ENCODE measurements around the gene DEXI.
A peak's percentile ranks its signal among the peaks of the same experiment; 100 is the strongest.
"Not testable (repeated sequence)": the region's sequence is repeated elsewhere in the genome, so short reads cannot be mapped to it uniquely, and the experiment has no call there.

The DEXI gene

DNA sequence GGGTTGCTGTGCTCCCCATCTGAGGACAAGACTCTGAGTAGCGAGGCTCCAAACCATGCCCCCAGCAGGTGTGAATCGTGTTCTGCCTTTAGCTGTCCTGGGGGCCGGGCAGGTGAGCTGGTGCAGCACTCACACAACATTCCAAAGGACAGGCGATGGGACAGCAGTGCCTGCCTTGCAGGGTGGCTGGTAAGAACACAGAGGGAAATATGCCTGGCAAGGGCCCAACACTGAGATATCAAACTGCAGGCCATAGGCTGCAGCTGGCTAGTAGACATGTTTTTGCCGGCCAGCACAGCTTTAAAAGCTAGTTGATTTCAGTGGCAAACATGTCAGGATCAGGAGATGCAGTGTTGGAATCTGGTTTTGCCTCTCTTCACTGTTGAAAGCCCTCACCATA is 25.7 kb upstream of the DEXI start:
- no peak for DNase-seq

DNA sequence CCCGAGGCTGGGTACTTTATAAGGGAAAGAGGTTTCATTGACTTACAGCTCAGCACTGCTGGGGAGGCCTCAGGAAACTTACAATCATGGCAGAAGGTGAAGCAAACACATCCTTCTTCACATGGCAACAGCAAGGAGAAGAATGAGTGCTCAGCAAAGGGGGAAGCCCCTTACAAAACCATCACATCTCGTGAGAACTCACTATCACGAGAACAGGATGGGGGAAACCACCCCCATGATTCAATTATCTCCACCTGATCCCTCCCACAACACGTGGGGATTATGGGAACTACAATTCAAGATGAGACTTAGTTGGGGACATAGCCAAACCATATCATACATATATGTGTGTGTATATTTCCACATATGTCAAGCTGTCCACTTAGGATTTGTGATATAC is 24.3 kb upstream of the DEXI start:
- DNase-seq, result not testable (repeated sequence)

DNA sequence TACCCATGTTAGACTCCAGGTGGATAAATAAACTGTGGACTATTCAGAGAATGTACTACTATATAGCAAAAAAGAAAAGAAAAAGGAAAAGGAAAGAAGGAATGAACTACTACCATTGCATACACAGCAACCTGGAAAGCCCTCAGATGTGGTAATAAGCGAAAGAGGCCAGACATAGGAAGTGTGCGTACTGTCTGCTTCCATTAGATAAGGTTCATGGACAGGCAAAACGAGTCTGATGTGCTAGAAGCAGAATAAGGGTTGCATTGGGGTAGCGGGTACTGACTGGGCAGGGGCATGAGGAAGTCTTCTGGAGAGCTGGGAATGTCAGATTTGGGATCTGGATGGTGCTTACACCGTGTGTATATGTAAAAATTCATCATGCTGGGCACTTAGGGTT is 23.9 kb upstream of the DEXI start:
- DNase-seq, result no peak

DNA sequence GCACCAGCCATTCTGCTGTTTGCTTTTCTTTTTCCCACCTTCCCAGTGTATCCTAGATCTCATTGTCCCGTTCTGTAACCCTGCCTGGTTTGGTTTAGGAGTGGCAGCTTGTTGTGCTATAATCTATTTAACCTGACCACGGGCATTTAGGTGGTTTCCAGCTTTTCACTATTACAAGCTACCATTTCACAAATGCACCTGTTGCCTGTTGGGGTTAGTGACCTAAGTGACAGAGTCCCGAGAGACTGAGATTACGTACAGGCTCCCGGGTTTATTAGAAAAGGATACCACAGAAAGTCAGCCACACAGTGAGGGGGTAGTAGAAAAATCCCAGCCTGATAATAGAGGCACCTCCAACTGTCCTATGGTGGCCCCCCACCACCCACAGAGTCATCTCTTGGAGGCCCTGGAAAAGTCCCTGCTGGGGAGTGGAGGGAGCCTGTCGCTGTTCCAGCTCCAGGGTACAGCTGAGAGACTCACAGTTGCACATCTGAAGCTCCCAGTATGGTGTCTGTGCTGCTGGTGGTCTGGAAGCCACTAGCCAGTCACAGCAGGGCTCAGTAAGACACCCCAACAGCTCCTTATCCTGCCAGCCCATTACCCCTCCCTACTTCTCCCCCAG is 23.3 kb upstream of the DEXI start:
- no peak for DNase-seq

DNA sequence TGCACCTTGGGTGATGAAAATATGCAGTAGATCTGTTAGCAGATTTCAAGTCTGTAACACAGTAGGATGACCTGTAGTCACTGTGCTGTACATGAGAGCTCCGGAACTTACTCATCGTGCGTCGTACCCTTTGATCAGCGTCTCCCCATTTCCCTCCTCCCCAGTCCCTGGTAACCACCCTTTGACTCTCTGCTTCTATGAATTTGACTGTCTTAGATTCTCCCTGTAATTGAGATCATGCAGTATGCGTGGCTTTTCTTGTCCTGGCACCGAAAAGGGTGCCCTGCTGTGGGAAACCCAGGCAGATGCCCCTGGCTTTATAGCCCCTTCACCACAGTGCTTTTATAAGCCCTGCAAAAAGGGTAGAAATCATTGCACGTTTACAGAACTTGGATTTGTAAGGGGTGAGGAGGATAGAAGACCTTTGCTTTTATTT is 22.6 kb upstream of the DEXI start:
- DNase-seq, result no peak

DNA sequence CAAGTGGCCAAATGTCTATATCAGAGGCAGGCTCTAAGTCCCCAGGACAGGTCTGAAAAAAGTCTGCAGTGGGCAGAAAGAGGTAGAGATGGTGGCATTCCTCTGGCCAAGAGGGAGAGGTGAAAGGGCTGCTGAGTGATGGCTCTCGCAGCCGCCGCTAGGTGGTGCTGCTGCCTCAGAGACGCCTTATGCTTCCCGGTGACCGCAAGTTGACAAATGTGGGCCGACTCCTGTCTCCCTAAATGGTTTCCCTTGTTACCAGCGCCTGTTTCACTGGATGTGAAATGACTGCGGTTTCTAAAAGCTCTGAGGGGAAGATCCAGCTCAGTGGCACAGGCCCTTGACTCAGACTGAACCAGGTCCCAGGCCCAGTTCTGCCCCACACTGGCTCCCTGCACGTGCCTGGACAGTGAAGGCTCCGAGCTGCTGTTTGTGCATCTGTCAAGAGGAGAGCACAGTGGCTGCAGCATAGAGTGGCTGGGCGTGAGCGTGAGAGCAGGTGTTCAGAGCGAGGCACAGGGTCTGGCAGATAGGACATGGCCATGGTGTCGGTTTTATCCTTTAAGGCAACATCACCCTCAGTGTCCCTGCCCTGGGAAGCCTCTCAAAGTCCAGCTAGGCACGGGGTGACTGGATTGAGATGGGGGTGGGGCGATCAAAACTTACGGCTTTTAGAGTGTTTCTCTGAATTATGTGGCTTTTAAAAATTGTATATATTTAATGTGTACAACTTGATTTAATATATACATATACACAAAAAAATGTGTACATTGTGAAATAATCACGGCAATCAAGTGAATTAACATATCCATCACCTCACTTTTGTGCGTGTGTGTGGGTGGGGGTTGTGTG is 22.0 kb upstream of the DEXI start:
- peak; percentile 78 for DNase-seq

DNA sequence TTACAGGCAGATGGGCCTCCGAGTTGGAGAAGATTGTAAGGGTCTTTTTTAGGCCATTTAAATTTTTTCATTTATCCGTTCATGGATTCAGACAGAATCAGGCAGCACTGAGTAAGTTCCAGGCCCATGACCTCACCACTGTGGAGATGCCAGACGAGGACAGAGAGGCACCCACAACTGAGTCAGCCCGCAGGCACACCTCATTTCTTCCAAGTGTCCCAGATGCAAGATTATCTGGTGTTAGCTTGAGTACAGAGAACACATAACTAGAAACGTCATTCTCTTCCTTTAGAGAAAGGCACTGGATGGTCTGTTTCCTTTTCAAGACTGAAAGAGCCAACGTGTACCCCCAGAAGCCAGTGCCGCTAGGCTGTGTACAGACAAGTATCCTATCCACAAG is 19.0 kb upstream of the DEXI start:
- DNase-seq, result no peak

DNA sequence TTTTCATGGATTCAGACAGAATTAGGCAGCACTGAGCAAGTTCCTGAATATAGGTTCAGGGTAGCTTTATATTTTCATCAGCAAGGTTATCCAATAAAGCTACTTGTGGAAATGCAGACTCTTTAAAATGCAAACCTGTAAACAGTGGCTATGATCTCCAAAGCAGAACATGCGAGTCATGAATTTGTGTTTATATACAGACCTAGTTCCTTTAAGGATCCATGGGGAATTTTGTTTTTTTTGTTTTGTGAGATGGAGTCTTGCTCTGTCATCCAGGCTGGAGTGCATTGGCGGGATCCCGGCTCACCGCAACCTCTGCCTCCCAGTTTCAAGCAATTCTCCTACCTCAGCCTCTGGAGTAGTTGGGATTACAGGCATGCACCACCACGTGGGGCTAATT is 16.9 kb upstream of the DEXI start:
- DNase-seq, result no peak

DNA sequence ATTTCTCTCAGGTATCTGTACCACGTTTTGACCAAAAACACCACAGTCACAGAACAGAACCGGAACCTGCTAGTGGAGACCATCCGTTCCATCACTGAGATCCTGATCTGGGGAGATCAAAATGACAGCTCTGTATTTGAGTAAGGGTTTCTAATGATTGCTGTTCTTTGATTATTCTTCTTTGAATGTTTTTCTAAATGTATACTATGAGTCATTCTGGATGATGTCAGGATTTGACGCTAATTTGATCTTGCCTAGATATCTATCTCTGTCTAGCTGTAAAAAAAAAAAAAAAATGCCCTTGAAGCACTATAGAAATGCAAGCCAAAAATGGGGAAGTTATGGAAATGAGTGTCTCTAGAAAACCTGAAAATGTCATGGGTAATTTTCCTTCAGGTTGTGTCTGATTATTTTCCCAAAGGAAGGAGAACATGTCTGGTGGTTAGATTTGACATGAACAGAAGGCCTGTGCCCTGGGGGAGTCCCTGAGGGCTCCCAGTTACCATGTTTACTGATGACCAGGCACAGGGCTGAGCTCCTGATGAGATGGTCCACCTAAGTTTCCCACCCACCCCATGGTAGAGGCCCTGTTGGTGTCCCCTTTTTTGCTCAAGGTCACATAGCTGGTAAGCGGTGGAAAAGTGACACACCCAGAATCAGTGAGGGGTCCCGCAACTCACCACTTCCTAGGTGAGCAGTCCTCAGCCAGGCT is 15.7 kb upstream of the DEXI start:
- no peak for DNase-seq

DNA sequence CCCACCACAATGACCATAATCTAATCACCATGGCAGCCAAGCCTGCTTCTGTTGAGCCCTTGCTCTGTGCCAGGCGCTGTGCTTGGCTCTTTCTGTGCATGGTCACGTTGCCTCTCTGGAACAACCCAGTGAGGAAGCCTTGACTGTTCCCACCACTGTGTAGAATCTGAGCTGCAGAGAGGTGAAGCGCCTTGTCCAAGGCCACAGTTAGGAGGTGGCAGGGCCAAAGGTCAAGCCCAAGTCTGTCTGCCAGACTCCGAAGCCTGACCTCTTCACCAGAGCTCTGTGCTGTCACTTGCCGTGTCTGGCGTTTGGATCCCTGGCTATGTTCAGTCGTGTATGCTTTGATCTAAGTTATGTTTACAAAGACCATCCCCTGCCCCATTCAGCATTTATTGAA is 12.6 kb upstream of the DEXI start:
- no peak for DNase-seq

DNA sequence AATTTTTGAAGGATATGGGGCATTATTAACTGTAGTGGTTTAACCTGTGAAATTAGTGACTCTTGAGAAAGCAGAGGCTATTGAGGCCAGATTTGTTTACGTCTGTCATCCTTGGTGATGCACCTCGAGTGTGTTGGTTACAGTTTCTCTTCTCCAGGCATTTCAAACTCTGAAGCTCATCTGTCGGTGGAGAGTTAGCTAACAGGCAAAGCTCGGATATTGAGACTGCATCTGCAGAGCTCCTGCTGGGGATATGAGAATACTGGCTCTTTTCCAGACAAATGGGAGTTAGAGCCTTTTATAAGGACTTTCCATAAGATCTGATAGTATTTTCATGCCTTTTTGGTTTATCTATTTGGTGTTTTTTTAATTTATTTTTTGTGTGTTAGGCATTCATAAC is 8.8 kb upstream of the DEXI start:
- DNase-seq, result no peak

DNA sequence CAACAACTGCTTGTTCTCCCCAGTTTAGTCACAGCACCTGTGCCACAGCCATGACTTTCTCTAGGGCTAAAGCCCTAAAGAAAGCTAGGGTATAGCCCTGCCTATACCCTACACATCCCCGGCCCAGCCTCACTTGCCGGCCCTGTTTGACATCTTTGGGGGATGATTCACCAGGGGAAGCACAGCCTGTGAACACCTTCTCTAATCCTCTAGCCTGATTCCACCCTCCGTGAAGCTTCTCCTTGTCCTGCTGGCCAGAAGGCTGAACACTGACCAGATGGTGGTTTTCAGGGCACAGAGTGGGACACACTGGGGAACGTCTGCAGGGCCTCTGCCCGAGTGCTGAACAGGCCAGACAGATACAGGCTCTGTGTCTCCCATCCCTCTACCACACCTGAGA is 8.1 kb upstream of the DEXI start:
- no peak for DNase-seq

DNA sequence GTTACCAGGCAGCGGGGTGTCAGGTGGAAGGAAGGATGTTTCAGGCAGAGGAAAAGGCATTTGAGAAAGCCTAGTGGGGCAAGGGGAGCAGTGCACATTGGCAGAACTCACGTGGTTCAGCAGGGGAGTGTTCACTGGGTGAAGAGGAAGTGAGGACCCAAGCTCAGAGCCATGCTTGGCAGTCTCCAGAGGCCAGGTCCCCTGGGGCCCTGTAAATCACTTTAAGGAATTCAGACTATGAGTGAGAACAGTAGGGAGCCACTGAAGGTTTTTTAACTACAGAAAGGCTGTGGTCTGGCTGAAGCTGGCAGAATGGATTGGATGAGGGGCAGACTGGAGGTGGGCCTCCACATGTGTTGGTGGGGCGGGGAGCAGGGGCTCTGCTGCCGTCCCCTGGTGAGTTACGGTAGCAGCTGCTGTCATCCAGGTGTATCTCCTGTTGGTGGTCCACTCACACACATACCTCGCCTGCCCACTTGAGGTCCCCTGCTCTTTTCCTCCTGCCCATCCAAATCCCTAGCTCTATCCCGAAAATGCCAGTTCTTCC is 7.2 kb upstream of the DEXI start:
- no peak for DNase-seq

DNA sequence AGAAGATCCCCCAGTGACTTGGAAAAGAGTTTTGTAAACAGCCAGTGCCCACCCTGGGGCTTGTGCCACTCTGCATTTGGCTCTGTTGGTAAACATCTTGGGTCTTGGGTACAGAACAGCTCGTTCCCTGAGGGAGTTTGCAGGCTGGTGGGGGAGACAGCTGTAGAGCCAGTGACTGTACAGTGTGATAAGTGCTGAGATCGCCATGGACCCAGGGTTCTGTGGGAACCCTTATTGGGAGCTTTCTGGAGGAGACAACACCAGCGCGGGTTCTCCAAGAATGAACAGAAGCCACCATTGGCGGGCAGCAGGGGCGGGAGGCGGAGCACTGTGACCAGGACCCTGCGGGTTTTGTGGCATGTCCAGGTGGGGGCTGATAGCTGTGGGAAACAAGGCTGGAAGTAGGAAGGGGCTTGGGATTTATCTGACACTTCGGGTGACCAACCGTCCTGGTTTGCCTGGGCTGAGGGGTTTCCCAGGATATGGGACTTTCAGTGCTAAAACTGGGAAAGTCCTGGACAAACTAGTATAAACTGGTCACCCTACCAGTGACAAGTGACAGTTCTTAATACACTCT is 5.0 kb upstream of the DEXI start:
- DNase-seq, result no peak

DNA sequence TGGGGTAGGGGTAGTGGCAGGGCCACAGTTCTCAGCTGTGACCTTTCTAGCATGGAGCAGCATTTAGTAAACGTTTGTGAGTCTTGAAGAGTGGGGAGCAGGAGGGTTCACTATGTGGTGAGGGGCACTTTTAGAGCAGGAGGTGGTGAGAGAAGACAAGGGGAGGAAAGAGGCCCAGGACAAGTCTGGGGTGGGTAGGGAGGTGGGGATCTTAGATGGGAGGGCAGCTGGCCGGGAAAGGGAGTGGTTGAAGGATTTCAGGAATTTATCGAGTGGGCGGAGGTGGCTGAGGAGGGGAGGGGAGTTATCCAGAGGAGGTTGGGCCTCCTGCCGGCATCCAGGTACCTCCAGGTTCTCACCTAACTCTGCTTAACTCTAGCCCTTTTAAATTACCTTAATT is 4.0 kb upstream of the DEXI start:
- DNase-seq, result no peak

DNA sequence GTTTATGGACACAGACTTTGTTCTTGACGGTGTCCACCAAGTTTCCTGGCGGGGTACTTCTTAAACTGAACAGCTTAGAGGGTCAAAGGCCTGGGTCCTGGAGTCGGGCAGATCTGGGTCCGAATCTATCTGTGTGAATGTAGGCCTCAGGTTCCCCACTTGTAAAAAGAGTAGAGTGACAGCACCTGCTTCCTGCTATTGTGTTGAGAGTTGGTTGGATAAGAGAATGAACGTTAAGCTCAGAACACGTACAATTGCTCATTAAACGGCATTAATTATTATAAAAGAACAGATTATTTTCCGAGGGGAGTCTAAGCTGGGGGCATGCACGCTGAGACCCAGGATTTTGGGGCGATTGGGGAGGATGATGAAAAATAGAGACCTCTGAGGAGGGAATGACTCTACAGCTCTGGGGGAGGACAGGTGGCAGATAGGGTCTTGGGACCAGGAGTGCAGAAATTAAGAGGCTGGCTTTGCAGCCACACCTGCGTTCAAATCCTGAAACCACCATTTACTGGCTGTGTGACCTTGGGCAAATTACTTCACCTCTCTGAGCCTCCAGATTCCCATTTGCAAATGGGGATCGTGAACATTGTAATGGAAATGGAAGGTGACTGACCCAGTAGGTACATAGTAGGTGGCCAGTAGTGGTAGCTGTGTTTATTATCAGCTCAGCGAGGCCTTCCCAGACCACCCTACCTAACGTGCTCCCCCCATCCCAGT is 3.0 kb upstream of the DEXI start:
- no peak for DNase-seq

DNA sequence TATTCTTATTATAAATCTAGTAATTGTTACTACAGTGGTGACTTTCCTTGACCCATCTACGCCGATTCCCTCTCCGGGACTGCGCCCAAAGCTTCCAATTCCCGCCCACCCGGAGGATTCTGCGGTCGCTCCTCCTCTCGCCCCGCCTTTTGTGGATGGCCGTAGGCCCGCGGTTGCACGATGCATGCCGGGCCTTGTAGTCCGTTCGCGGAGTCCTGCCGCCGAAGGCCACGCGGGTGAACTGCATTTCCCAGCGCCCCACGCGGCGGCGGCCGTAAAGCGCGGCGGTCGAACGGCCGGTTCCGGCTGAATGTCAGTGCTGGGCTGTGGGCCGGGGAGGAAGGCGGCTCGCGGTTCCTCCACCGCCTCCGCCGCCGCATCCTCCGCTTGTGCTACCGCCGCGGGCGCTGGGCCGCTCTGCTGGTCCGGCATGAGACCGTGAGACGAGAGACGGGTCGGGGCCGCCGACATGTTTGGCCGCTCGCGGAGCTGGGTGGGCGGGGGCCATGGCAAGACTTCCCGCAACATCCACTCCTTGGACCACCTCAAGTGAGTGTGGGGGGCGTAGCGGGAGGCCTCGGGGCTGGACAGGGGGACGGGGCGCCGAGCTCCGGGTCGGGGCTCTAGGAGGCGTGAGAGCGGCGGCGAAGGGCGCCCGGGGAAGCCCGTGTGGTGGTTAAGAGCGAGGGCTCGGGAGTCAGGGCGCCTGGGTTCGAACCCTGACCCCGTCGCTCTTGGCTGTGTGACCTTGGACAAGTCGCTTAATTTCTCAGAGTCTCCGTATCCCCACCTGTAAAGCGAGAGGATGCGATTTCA is 2.2 kb upstream of the DEXI start, which contains the start of gene CLEC16A:
CLEC16A (plus strand) TSS at position 316 of the 816 bp plus-strand sequence; CDS start at position 470, 154 bp downstream.
- DNase-seq, result peak; percentile 89

DNA sequence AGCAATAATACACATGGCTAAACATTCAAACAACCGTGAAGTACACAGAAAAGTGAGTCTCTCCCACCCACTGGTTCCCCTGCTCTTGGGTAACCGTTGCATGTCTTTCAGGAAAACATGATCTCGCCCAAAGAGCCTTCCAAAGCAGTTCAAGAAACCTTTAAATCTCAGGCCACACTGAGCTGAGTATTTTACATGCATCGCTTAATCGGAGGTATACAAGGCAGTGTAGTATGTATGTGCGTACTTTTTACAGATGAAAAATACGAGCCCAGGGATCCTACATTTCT is 741 bp upstream of the DEXI start:
- DNase-seq, result no peak

DNA sequence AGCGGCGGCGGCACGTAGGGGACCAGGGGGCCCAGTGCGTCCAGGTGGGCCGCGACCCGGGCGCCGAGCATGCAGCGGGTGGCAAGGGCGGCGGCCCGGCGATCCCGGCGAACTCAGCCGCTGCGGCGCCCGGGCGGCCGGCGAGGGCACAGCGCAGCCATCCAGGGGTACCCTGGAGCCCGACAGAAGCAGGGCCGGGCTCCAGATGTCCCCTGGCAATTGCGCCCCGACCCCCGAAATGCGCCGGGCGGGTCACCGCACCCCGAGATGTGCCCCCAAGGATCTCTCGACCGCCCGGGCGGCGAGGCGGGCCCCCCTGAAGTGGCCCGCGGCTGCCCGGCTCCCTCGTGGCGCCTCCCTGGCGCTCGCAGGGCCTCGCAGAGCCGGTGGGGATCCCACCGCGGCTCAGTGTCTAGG is 325 bp downstream of the DEXI start:
- not testable (repeated sequence) for DNase-seq

DNA sequence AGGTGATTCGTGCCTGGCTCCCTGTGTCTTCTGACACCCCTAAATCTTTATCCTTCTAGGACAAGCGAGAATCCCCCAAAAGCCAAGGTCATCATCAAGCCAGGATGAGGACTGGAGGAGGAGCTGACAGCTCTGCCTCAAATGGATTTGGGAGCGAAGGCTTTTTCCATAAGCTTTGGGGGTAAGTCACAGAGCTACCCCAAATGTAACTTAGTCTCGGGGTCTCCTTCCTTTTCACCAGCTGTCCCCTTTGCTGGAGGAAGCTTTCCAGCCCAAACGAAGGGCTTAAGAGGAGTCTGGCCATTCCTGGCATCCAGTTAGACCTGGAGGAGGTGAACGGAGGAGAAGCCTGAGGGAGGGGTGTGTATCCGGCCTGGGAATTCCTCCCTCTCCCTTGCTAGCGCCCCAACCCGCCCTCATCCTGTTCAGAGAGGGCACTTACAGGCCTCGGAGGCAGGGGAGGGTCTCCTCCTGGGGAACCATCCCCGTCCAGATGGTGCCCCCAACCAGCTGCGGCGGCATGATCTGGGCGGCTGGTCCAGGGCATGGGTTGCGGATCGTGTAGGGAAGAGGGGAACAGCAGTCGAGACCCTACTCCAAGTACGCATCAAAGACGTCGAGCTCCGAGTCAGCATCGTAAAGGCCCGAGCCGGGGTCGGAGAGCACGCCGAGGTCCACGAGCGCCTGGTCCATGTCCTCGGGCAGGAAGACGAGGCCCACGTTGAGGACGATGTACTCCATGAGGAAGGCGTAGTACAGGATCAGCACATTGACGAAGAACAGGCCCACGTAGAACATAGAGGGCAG is 938 bp downstream of the DEXI start:
- DNase-seq, result no peak

DNA sequence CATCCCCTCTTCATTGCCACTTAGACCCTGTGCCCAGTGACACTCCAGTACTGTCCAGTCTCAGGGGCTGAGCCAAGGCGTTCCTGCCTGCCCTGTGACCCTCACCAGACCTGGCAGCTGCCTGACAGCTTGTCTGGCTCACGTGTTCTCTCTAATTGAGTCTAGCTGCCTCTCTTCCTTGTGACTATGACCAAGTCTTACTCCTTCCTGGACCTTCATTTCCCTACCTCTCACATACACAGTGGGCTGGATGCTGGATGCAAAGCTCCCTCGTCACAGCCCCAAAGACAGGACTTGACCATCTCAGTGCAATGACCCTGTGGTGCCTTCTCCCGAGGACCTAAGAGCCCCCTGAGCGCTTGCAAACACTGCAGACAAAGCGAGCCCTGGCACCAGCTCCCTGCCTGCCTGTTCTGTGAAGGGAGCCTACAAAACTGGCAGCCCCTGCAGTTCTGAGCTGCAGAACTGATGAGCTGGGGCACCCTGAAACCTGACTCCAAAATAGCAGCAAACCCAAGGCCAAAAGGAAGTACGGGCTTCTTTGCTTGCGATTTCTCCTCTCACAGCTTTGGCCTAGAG is 1.7 kb downstream of the DEXI start:
- no peak for DNase-seq
